Measurements from ENCODE around the gene PTPRF.

The PTPRF gene

GRCh38 chr1:43558346-43558841 is 27.7 kb downstream of the PTPRF start:
- Histone ChIP-seq H3K4ac (ENCODE audit: low read length) (no peak overlapping the region), H3K27me3 (ENCODE audit: control insufficient read depth in 3 of 3, insufficient read depth in 3 of 3, low read depth in 1 of 3, low read length in 3 of 3) (peaks cover 0 to 2% (median 0%) of the 10 kb centered on the region in 3 experiments), H3K79me1 (ENCODE audit: low read depth, low read length) (peaks cover 11% of the 10 kb centered on the region), H3K14ac (ENCODE audit: low read length) (no peak overlapping the region), H3K27ac (replicated peaks; ENCODE audit: low read length) (peak overlapping the region; percentile 28), H2AFZ (ENCODE audit: low read length) (no peak overlapping the region), H4K91ac (ENCODE audit: low read depth, low read length, poor library complexity) (no peak overlapping the region), H3K9me3 (replicated peaks in 1 of 2; ENCODE audit: control insufficient read depth in 2 of 2, insufficient read depth in 1 of 2, low read depth in 1 of 2, low read length in 2 of 2) (peaks cover 0 to 3% of the 10 kb centered on the region in 2 donors), H3K36me3 (replicated peaks in 1 of 2; ENCODE audit: control insufficient read depth in 2 of 2, insufficient read depth in 2 of 2, low read length in 2 of 2) (peaks cover 26 to 53% of the 10 kb centered on the region in 2 donors), H3K18ac (ENCODE audit: low read length) (peak overlapping the region; percentile 94), H2BK12ac (ENCODE audit: low read length) (no peak overlapping the region), H3K4me1 (ENCODE audit: control insufficient read depth in 2 of 2, insufficient read depth in 1 of 2, low read depth in 1 of 2, low read length in 2 of 2) (peaks cover 9 to 23% of the 10 kb centered on the region in 2 donors), H2BK5ac (ENCODE audit: low read length) (no peak overlapping the region), H3K4me2 (ENCODE audit: insufficient read depth, low read length, poor library complexity, severe bottlenecking) (peak overlapping the region; percentile 47), H3K4me3 (ENCODE audit: low read length in 2 of 2) (no peak overlapping the region), H2BK15ac (ENCODE audit: low read length) (no peak overlapping the region), H4K8ac (ENCODE audit: low read depth, low read length) (no peak overlapping the region), H3K23ac (ENCODE audit: low read depth, low read length, poor library complexity) (peak overlapping the region; percentile 45), H2BK120ac (ENCODE audit: low read depth, low read length) (no peak overlapping the region), H3K9ac (ENCODE audit: low read depth, low read length, poor library complexity) (peak overlapping the region; percentile 51), H2AK5ac (ENCODE audit: low read depth, low read length) (peak overlapping the region; percentile 3)
- no CpG with 5 or more reads among the region's 21 CpGs for WGBS, 2 donors (ENCODE audit: extremely low coverage in 2 of 2, insufficient read length in 2 of 2, insufficient replicate concordance in 1 of 2)
- DNase-seq (ENCODE audit: low spot score): no peak

- peak overlapping the region; percentile 96 for H2BK12ac ChIP-seq (ENCODE audit: low read length)
- peaks cover 11 to 36% of the 10 kb centered on the region in 2 donors for H3K4me1 ChIP-seq (ENCODE audit: control insufficient read depth in 2 of 2, insufficient read depth in 1 of 2, low read depth in 1 of 2, low read length in 2 of 2)
- H3K36me3 ChIP-seq (replicated peaks in 1 of 2; ENCODE audit: control insufficient read depth in 2 of 2, insufficient read depth in 2 of 2, low read length in 2 of 2): peaks cover 19 to 39% of the 10 kb centered on the region in 2 donors
- peaks cover 11% of the 10 kb centered on the region for H3K79me1 ChIP-seq (ENCODE audit: low read depth, low read length)
- H3K9me3 ChIP-seq (replicated peaks in 1 of 2; ENCODE audit: control insufficient read depth in 2 of 2, insufficient read depth in 1 of 2, low read depth in 1 of 2, low read length in 2 of 2): peaks cover 0 to 3% of the 10 kb centered on the region in 2 donors
- peak overlapping the region; percentile 82 for H4K91ac ChIP-seq (ENCODE audit: low read depth, low read length, poor library complexity)
- no peak overlapping the region for H2AFZ ChIP-seq (ENCODE audit: low read length)
- H3K23ac ChIP-seq (ENCODE audit: low read depth, low read length, poor library complexity): peak overlapping the region; percentile 5
- H3K18ac ChIP-seq (ENCODE audit: low read length): peak overlapping the region; percentile 0
- peak overlapping the region; percentile 84 for H3K9ac ChIP-seq (ENCODE audit: low read depth, low read length, poor library complexity)
- peak overlapping the region; percentile 84 for H4K8ac ChIP-seq (ENCODE audit: low read depth, low read length)
- H2BK120ac ChIP-seq (ENCODE audit: low read depth, low read length): no peak overlapping the region
- peak overlapping the region in 1 of 2 donors; percentile 58 for H3K4me3 ChIP-seq (ENCODE audit: low read length in 2 of 2)
- H3K4me2 ChIP-seq (ENCODE audit: insufficient read depth, low read length, poor library complexity, severe bottlenecking): no peak overlapping the region
- no CpG with 5 or more reads among the region's 6 CpGs for WGBS, 2 donors (ENCODE audit: extremely low coverage in 2 of 2, insufficient read length in 2 of 2, insufficient replicate concordance in 1 of 2)
- no peak for DNase-seq (ENCODE audit: low spot score)
- H2BK5ac ChIP-seq (ENCODE audit: low read length): no peak overlapping the region
- H3K27ac ChIP-seq (replicated peaks; ENCODE audit: low read length): no peak overlapping the region
- H3K27me3 ChIP-seq (ENCODE audit: control insufficient read depth in 3 of 3, insufficient read depth in 3 of 3, low read depth in 1 of 3, low read length in 3 of 3): peaks cover 0 to 2% (median 0%) of the 10 kb centered on the region in 3 experiments
- peak overlapping the region; percentile 38 for H3K4ac ChIP-seq (ENCODE audit: low read length)
- peak overlapping the region; percentile 97 for H2BK15ac ChIP-seq (ENCODE audit: low read length)
- peak overlapping the region; percentile 98 for H3K14ac ChIP-seq (ENCODE audit: low read length)
- no peak overlapping the region for H2AK5ac ChIP-seq (ENCODE audit: low read depth, low read length)
Observed at GRCh38 chr1:43559714-43560113, 29.0 kb downstream of the PTPRF start.

DNA sequence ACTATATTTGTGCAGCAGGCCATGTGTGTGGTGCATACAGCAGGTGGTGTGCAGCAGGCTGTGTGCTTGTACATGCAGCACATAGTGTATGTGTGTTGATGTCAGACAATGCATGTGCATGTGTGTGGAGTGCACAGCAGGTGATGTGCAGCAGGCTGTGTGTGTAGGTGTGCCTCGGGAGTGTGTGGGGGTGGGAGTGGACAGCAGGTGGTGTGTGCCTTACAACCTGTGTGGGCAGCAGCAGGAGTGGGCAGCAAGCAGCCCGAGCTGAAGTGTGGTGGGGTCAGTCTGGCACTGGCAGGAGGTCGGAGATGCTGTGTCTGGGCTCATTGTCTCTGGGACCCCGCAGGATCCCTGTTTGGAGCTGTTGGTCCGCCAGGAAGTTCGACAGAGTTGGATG is 29.6 kb downstream of the PTPRF start:
- no peak overlapping the region for H2BK12ac ChIP-seq (ENCODE audit: low read length)
- H3K9ac ChIP-seq (ENCODE audit: low read depth, low read length, poor library complexity): peak overlapping the region; percentile 65
- peaks cover 0 to 2% (median 0%) of the 10 kb centered on the region in 3 experiments for H3K27me3 ChIP-seq (ENCODE audit: control insufficient read depth in 3 of 3, insufficient read depth in 3 of 3, low read depth in 1 of 3, low read length in 3 of 3)
- H2BK120ac ChIP-seq (ENCODE audit: low read depth, low read length): peak overlapping the region; percentile 64
- no peak overlapping the region for H2BK15ac ChIP-seq (ENCODE audit: low read length)
- DNase-seq (ENCODE audit: low spot score): no peak
- no peak overlapping the region for H2AFZ ChIP-seq (ENCODE audit: low read length)
- H3K36me3 ChIP-seq (replicated peaks in 1 of 2; ENCODE audit: control insufficient read depth in 2 of 2, insufficient read depth in 2 of 2, low read length in 2 of 2): peaks cover 21 to 39% of the 10 kb centered on the region in 2 donors
- no peak overlapping the region for H4K8ac ChIP-seq (ENCODE audit: low read depth, low read length)
- peak overlapping the region; percentile 77 for H3K14ac ChIP-seq (ENCODE audit: low read length)
- peaks cover 13 to 41% of the 10 kb centered on the region in 2 donors for H3K4me1 ChIP-seq (ENCODE audit: control insufficient read depth in 2 of 2, insufficient read depth in 1 of 2, low read depth in 1 of 2, low read length in 2 of 2)
- H3K4me2 ChIP-seq (ENCODE audit: insufficient read depth, low read length, poor library complexity, severe bottlenecking): no peak overlapping the region
- H4K91ac ChIP-seq (ENCODE audit: low read depth, low read length, poor library complexity): peak overlapping the region; percentile 22
- peak overlapping the region in 1 of 2 donors; percentile 58 for H3K4me3 ChIP-seq (ENCODE audit: low read length in 2 of 2)
- peaks cover 0 to 5% of the 10 kb centered on the region in 2 donors for H3K9me3 ChIP-seq (replicated peaks in 1 of 2; ENCODE audit: control insufficient read depth in 2 of 2, insufficient read depth in 1 of 2, low read depth in 1 of 2, low read length in 2 of 2)
- H2AK5ac ChIP-seq (ENCODE audit: low read depth, low read length): peak overlapping the region; percentile 27
- no peak overlapping the region for H2BK5ac ChIP-seq (ENCODE audit: low read length)
- peak overlapping the region; percentile 38 for H3K18ac ChIP-seq (ENCODE audit: low read length)
- peaks cover 11% of the 10 kb centered on the region for H3K79me1 ChIP-seq (ENCODE audit: low read depth, low read length)
- WGBS, 2 donors (ENCODE audit: extremely low coverage in 2 of 2, insufficient read length in 2 of 2, insufficient replicate concordance in 1 of 2): no CpG with 5 or more reads among the region's 6 CpGs
- H3K4ac ChIP-seq (ENCODE audit: low read length): peak overlapping the region; percentile 38
- H3K23ac ChIP-seq (ENCODE audit: low read depth, low read length, poor library complexity): peak overlapping the region; percentile 5
- no peak overlapping the region for H3K27ac ChIP-seq (replicated peaks; ENCODE audit: low read length)

GRCh38 chr1:43563876-43564539 is 33.3 kb downstream of the PTPRF start:
- Histone ChIP-seq H4K8ac (ENCODE audit: low read depth, low read length) (no peak overlapping the region), H3K36me3 (replicated peaks in 1 of 2; ENCODE audit: control insufficient read depth in 2 of 2, insufficient read depth in 2 of 2, low read length in 2 of 2) (peaks cover 17 to 22% of the 10 kb centered on the region in 2 donors), H3K4me2 (ENCODE audit: insufficient read depth, low read length, poor library complexity, severe bottlenecking) (no peak overlapping the region), H3K79me1 (ENCODE audit: low read depth, low read length) (peaks cover 12% of the 10 kb centered on the region), H3K23ac (ENCODE audit: low read depth, low read length, poor library complexity) (peak overlapping the region; percentile 37), H3K9me3 (replicated peaks in 1 of 2; ENCODE audit: control insufficient read depth in 2 of 2, insufficient read depth in 1 of 2, low read depth in 1 of 2, low read length in 2 of 2) (peaks cover 0 to 5% of the 10 kb centered on the region in 2 donors), H2BK5ac (ENCODE audit: low read length) (no peak overlapping the region), H2BK120ac (ENCODE audit: low read depth, low read length) (no peak overlapping the region), H3K14ac (ENCODE audit: low read length) (peak overlapping the region; percentile 60), H4K91ac (ENCODE audit: low read depth, low read length, poor library complexity) (peak overlapping the region; percentile 9), H2BK12ac (ENCODE audit: low read length) (no peak overlapping the region), H3K4me1 (ENCODE audit: control insufficient read depth in 2 of 2, insufficient read depth in 1 of 2, low read depth in 1 of 2, low read length in 2 of 2) (peaks cover 6 to 34% of the 10 kb centered on the region in 2 donors), H2BK15ac (ENCODE audit: low read length) (no peak overlapping the region), H2AFZ (ENCODE audit: low read length) (no peak overlapping the region), H3K4me3 (ENCODE audit: low read length in 2 of 2) (no peak overlapping the region), H3K27ac (replicated peaks; ENCODE audit: low read length) (no peak overlapping the region), H3K27me3 (ENCODE audit: control insufficient read depth in 3 of 3, insufficient read depth in 3 of 3, low read depth in 1 of 3, low read length in 3 of 3) (peaks cover 0 to 2% (median 0%) of the 10 kb centered on the region in 3 experiments), H3K9ac (ENCODE audit: low read depth, low read length, poor library complexity) (no peak overlapping the region), H3K18ac (ENCODE audit: low read length) (peak overlapping the region; percentile 35), H3K4ac (ENCODE audit: low read length) (no peak overlapping the region), H2AK5ac (ENCODE audit: low read depth, low read length) (peak overlapping the region; percentile 8)
- WGBS, 2 donors (ENCODE audit: extremely low coverage in 2 of 2, insufficient read length in 2 of 2, insufficient replicate concordance in 1 of 2): no CpG with 5 or more reads among the region's 19 CpGs
- no peak for DNase-seq (ENCODE audit: low spot score)
